GM21529 (cell line): Measurements from ENCODE around the gene COL1A2.

Experiments
- ATAC-seq: cut with Tn5 transposase; IDR thresholded peaks from one replicate; pipeline ENCODE4 v1.9.1; 2021; ENCODE audit not compliant: unreplicated experiment

COL1A2 gene

GRCh38 chr7:94432281-94432670 lies 37.6 kb downstream of the COL1A2 start:
- ATAC-seq, result no peak

- ATAC-seq, result no peak
These were observed 38.1 kb downstream of the COL1A2 start for GRCh38 chr7:94432817-94433216.

- ATAC-seq, result no peak
These were observed 38.5 kb downstream of the COL1A2 start for GRCh38 chr7:94433224-94433623.

GRCh38 chr7:94434042-94434441 lies 39.3 kb downstream of the COL1A2 start:
- ATAC-seq, result no peak

GRCh38 chr7:94436018-94436604 lies 41.4 kb downstream of the COL1A2 start:
- peak; percentile 94 for ATAC-seq

DNA sequence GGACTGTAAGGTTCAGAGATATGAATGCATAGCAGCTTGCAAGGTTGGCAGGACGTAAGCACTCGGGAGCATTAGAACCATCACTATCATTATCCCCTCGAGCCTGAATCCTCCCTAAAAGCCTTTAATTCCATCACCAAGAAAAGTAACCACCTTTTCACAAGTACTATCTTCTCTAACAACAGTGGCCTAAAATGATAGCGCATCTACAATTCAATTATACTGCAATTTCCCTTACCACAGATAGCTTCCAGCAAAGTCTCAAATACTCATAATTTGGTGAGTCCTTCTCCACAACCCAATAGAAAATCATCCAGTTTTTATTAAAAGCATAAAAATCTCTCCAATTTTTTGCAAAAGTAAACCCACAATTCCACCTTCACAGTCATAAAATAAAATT lies 42.0 kb downstream of the COL1A2 start:
- no peak for ATAC-seq

DNA sequence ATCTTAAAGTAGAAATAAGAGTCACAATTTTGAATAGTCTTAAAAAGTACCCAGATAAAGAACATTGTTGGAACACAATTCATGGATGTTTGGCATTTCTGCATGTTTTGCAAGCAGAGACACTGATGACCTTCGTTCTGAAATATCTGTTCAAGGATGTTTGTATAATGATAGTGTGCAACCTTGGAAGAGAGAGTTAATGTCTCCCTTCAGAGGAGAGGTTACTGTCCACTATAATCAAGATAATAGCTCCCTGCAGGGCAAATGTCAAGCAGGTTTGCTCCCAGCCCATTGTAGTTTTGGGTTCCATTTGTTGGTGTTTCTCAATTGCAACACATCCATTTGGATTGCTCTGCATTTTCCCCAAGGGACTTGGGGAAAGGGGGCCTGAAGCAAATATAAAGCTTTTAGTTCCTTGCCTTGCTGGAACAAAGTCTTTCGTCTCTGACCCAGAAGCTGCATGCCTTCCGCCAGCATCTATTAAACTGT lies 45.2 kb downstream of the COL1A2 start:
- no peak for ATAC-seq

- no peak for ATAC-seq
These were observed 45.9 kb downstream of the COL1A2 start for GRCh38 chr7:94440451-94441039.

DNA sequence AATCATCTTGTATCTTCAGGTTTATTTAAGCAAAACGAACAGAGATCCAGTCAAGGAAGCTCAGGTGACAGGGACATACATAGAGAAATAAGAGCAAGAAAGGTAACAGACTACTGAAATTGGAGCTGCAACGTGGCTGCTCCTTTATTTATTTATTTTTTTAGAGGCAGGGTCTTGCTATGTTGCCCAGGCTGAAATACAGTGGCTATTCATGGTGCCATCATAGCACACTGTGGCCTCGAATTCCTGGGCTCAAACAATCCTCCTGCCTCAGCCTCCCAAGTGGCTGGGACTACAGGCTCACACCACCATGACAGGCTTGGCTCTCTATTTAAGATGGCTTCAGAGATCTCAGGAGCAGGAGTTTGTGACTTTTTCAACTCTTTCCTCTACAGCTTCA lies 46.4 kb downstream of the COL1A2 start:
- ATAC-seq, result no peak

DNA sequence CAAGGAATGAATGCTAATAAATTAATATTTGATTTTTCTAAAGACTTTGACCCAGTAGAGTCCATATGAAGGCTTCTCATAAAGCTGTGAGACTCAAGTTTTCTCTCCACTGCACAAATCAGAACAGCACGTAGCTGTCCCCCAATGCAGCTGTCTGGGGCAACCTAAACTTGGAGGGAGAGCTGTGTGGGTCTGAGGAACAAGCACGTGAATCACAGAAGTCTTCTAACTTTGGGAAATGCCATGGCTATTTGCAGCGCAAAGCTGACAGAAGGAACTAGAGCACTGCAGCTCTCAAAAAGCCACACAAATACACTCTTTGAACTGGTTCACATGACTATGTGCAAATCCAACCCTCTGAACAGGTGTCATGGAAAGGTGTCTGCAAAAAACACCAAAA lies 47.9 kb downstream of the COL1A2 start:
- ATAC-seq, result no peak

DNA sequence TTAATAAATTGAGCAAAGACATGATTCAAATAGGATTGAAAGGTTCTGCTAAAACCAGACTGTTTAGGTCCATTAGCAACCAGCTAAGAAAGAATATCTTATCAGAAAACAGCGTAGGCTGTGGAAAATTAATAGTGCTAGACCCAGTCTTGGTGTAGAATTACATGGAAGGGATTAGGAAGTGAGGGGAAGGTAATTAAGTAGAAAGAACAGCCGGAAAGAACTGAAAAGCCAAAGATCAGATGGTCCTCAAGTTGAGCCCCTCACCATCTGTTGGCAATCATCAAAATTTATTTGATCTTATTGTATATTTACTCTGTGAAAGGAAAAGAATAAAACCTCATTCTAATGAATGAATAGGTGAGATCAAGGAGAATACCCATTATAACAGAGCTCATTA lies 50.1 kb downstream of the COL1A2 start:
- no peak for ATAC-seq

DNA sequence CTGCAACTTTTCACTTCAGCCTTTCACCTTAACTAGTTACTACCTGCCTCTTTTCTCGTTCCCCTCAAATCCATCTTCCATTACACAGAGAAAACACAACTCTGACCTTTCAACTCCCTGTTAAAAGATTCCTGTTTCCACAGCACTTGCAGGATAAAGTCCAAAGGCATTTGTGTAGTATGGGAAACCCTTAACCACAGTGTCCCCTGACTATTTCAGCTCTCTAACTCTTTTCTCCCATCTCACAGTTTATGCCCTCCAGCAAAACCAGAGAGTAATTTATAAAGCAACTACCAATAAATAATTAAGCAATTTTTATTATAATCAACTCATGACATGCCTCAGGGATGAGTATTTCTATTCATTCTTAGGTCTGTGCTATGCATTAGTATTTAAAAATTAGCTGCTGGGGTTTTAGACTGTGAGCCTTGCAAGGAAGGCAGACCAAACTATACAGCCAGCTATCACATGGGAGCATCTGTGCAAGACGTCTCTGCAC lies 51.0 kb downstream of the COL1A2 start:
- no peak for ATAC-seq

DNA sequence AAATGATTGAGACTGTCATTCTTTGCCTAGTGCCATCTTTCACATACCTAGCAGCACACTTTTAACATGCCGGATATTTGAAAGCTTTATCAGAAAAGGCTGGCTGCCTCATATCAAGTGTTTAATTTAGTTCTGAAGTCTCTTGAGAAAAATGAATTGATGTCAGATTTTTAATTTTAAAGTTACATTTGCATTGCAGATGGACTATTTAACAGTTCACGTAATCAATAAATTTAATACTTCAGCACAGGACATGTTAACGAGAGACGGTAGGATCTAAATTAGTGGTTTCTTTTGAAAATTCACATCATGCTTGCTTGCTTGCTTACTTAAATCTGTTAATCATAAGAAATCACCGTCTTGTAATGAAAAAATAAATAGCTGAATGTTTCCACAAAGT lies 51.6 kb downstream of the COL1A2 start:
- ATAC-seq, result no peak

DNA sequence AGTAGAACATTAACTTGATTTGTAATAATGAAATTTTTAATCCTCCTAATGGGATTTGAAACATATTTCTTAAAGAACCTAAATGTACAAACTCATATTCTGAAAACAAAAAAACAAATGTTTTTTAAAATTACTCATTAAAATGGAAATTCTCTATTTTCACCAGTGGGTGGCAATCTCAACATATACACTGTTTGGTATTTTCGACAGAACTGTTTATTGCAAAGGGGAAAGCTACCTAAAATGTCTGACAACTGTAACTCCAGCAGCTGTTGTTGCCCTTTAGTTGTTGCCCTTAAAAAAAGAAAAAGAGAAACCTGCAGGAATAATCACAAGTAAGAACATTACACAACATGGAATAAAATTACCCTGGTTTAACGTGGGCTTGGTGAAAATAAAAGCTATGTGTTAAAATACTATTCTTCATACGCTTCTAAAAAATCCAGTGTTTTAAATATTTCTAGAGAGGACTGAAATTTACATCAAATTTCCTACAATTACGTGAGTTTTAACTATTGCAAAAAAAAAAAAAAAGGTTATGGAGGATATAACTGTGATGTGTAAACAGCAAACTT lies 54.5 kb downstream of the COL1A2 start:
- peak; percentile 86 for ATAC-seq

- no peak for ATAC-seq
These were observed 55.5 kb downstream of the COL1A2 start for GRCh38 chr7:94450044-94450697.

DNA sequence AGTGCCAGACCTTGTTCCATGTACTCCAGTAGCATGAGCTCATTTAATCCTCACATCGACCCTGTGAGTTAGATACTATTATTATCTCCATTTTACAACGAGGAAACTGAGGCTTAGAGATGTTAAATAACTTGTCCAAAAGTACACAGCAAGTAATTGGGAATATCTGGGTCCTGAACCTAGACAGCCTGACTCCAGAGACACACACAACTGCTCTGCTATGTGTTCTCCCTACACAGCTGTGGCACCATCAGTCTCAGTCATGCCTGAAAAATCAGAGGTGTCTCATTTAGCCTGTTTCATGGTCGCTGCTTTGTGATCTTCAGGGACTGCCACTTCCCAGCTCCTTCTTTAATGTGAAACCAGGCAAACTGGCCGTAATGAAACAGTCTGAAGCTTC lies 56.5 kb downstream of the COL1A2 start:
- no peak for ATAC-seq

DNA sequence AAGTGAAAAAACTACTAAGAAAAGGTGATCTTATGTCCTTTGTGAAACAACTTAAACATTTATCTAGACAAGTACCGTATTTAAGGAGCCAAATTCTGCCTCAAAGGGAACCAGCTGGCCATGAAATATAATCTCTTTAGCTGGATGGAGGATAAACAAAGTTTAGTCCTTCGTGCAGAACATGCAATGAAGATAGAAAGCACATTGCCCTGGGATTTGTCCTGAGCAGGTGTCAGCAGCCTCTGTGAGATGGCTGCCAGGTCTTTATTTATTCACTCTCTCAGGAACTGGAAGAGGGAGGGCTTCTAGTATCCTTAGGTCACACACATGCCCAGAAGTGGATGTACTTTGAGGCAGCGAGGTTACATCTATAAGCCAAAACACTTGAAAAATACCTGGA lies 57.5 kb downstream of the COL1A2 start:
- ATAC-seq, result no peak

DNA sequence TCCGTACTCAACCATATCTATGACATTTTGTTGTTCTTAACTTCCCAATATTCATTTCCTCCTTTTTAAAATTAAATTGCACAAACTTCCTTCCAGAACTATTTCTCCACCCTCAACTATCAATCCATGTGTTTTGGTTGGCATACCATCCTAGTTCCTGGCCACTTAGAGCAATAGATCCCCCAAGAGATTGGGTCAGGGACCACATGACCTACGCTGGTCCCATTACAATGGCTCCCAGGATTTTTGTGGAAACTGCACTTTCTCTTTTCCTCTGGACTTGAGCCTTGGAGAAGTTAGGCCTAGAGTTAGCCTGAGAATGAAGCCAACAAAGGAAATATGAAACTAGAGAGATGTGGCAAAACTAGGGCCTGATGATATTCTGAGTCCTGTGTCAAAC lies 59.2 kb downstream of the COL1A2 start:
- no peak for ATAC-seq

- ATAC-seq, result no peak
These were observed 63.3 kb downstream of the COL1A2 start for GRCh38 chr7:94458041-94458440.

- no peak for ATAC-seq
These were observed 71.8 kb downstream of the COL1A2 start for GRCh38 chr7:94466516-94466915.

- ATAC-seq, result no peak
These were observed 76.9 kb downstream of the COL1A2 start for GRCh38 chr7:94471604-94472003.

GRCh38 chr7:94472608-94473007 lies 77.9 kb downstream of the COL1A2 start:
- no peak for ATAC-seq
